Measurements from ENCODE around the gene LRRC75A.

DNA sequence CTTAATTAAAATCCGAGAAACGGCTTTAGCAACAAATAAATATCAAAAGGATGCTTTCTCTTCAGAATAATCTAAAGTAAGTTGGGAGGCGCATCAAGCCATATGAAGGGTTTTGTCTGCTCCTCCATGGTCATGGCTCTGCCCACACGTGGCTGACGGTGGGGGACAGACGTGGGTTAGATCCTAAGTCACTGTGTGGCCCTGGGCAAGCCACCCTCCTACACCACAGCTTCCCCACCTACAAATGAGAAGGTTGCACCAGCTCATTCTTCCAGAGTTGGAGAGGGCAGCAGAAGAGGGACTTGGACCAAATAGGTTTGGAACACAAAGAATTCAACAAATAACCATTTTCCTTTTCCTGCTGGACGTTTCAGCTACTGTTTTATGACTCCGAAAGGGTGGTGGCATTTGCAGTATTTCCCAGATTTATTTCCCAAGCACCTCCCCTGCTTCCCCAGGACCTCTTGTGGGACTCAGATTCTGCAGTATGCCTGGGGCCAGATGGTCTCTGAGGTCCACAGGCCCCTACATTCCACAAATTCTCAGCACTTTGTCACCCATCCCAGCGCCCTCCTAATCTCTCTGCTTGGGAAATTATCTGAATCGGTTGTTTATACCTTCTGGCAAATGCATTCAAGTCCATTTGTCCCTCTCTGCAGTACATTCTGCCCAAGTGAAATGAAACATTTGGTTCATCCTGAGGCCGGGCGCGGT is 17.8 kb downstream of the LRRC75A start:
- no peak for TF ChIP-seq SIN3A (IDR thresholded peaks at IDR 0.05; ENCODE audit: borderline replicate concordance, insufficient read depth, low read length)
- no peak for TF ChIP-seq POLR2AphosphoS5 (IDR thresholded peaks at IDR 0.05; ENCODE audit: low read depth, low read length)
- TF ChIP-seq, protein P1, sequence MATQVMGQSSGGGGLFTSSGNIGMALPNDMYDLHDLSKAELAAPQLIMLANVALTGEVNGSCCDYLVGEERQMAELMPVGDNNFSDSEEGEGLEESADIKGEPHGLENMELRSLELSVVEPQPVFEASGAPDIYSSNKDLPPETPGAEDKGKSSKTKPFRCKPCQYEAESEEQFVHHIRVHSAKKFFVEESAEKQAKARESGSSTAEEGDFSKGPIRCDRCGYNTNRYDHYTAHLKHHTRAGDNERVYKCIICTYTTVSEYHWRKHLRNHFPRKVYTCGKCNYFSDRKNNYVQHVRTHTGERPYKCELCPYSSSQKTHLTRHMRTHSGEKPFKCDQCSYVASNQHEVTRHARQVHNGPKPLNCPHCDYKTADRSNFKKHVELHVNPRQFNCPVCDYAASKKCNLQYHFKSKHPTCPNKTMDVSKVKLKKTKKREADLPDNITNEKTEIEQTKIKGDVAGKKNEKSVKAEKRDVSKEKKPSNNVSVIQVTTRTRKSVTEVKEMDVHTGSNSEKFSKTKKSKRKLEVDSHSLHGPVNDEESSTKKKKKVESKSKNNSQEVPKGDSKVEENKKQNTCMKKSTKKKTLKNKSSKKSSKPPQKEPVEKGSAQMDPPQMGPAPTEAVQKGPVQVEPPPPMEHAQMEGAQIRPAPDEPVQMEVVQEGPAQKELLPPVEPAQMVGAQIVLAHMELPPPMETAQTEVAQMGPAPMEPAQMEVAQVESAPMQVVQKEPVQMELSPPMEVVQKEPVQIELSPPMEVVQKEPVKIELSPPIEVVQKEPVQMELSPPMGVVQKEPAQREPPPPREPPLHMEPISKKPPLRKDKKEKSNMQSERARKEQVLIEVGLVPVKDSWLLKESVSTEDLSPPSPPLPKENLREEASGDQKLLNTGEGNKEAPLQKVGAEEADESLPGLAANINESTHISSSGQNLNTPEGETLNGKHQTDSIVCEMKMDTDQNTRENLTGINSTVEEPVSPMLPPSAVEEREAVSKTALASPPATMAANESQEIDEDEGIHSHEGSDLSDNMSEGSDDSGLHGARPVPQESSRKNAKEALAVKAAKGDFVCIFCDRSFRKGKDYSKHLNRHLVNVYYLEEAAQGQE (IDR thresholded peaks at IDR 0.05; ENCODE audit: insufficient read depth in 1 of 2, low read depth in 2 of 2, low read length in 2 of 2): no peak
- TF ChIP-seq TAF1 (IDR thresholded peaks at IDR 0.05; ENCODE audit: borderline replicate concordance, insufficient read depth, low read length): no peak
